Panc1 (cell line): Measurements from ENCODE around the gene C15orf62. TPM values are rescaled to one million over a fixed set of nuclear protein-coding genes. Genes with fewer than 3 reads are reported as not detected.
A peak's percentile ranks its signal among the peaks of the same experiment; 100 is the strongest.

ENCODE experiments used
- ATAC-seq: fragments of 200-7000 bp; cut with Tn5 transposase; 2 replicates; pipeline ENCODE4 v1.9.1; 2020; ENCODE audit warnings: mild to moderate bottlenecking, moderate library complexity
- BruUV-seq: library from RNA; stranded (reverse); fragments of 400-500 nt; replicated peaks from 2 replicates; lab custom pipeline; 2021; lab: Mats Ljungman, UMichigan
- CTCF ChIA-PET: fragments of 300-600 bp; sonication (Branson Sonifier 250); formaldehyde crosslinking; loops from one replicate; lab custom pipeline; 2022; ENCODE audit warnings: antibody characterized with exemption; lab: Charles Lee
- POLR2A ChIA-PET: fragments of 300-600 bp; sonication (Branson Sonifier 250); formaldehyde crosslinking; loops from one replicate; lab custom pipeline; 2022; ENCODE audit warnings: antibody characterized with exemption; lab: Charles Lee
- DNase-seq: peaks from one replicate; pipeline ENCODE4 v3.0.0-alpha.2; 2010; ENCODE audit warnings: low read depth, low spot score
- H3K27ac ChIP-seq: 2 replicates; pipeline ENCODE4 v1.5.1; 2011; ENCODE audit warnings: mild to moderate bottlenecking, low read length, inconsistent platforms
- H3K27me3 ChIP-seq: fragments of 200-500 bp; sonication (Bioruptor generic); 2 replicates; pipeline ENCODE4 v1.6.0; 2014; ENCODE audit warnings: low read length, inconsistent platforms; ENCODE audit not compliant: control insufficient read depth, insufficient read depth
- H3K36me3 ChIP-seq: fragments of 200-500 bp; sonication (Bioruptor generic); 2 replicates; pipeline ENCODE4 v1.5.1; 2014; ENCODE audit warnings: inconsistent platforms, mild to moderate bottlenecking, low read length, moderate library complexity; ENCODE audit not compliant: control insufficient read depth, insufficient read depth
- H3K4me1 ChIP-seq: 2 replicates; pipeline ENCODE4 v1.5.1; 2011; ENCODE audit warnings: inconsistent platforms, mild to moderate bottlenecking, low read length, moderate library complexity; ENCODE audit not compliant: control insufficient read depth, insufficient read depth
- H3K4me3 ChIP-seq, 2 experiments: 2 replicates each; pipeline ENCODE4 v1.5.1; 2011 to 2012; ENCODE audit warnings: low read depth in 2 of 2, low read length in 2 of 2, mild to moderate bottlenecking in 2 of 2, inconsistent platforms in 1 of 2, moderate library complexity in 1 of 2
- H3K9me3 ChIP-seq: fragments of 200-500 bp; sonication (Bioruptor generic); 2 replicates; pipeline ENCODE4 v1.5.1; 2014; ENCODE audit warnings: low read depth, mild to moderate bottlenecking, inconsistent platforms, low read length, moderate library complexity; ENCODE audit not compliant: control insufficient read depth, insufficient read depth
- CTCF ChIP-seq: fragments of 450-650 bp; IDR thresholded peaks from 2 replicates; pipeline ENCODE4 v1.5.1; 2017; ENCODE audit warnings: mild to moderate bottlenecking
- POLR2AphosphoS5 ChIP-seq: IDR thresholded peaks from 2 replicates; pipeline ENCODE4 v1.6.1; 2012; ENCODE audit warnings: mild to moderate bottlenecking, low read depth, low read length, moderate library complexity
- REST ChIP-seq, 2 experiments: IDR thresholded peaks; 2 replicates each; pipeline ENCODE4 v1.6.1; 2011 to 2012; ENCODE audit warnings: low read depth in 2 of 2, control low read depth in 1 of 2, low read length in 1 of 2, mild to moderate bottlenecking in 1 of 2, moderate library complexity in 1 of 2; ENCODE audit not compliant: insufficient read depth in 1 of 2
- SIN3A ChIP-seq: IDR thresholded peaks from 2 replicates; pipeline ENCODE4 v1.6.1; 2012; ENCODE audit warnings: low read depth, mild to moderate bottlenecking, low read length, moderate library complexity, borderline replicate concordance; ENCODE audit not compliant: insufficient read depth
- TCF7L2 ChIP-seq: IDR thresholded peaks from 2 replicates; pipeline ENCODE4 v1.6.1; 2011; ENCODE audit warnings: mild to moderate bottlenecking, low read depth, low read length, inconsistent platforms
- in situ Hi-C: cut with HindIII; loops from 2 replicates; pipeline ENCODE4 v1.10.0; 2016; ENCODE audit warnings: low sequenced_read_pairs, low pct_unique_long_range_greater_than_20kb
- intact Hi-C: fragments of 100-400 bp; cut with micrococcal nuclease; formaldehyde crosslinking; loops from one replicate; pipeline ENCODE4 v1.10.0; 2022; ENCODE audit not compliant: unreplicated experiment
- total RNA-seq: library from RNA; stranded (reverse); gene quantifications from one replicate; pipeline ENCODE4 v1.2.1, GENCODE V29; 2021; ENCODE audit not compliant: unreplicated experiment

C15orf62 gene
- total RNA-seq, 1 experiment from 2014 or later = 0.33 TPM

- intact Hi-C loops (no loop called here), in situ Hi-C loops (no loop called here)
- H3K4me3 ChIP-seq = peak within 1 kb of the TSS; percentile 86 to 90
- no peaks in the 10 kb centered on the region for H3K36me3 ChIP-seq
- POLR2A ChIA-PET = interaction anchor here (0.6 kb wide), 1 partner anchor 113 kb away, joined by 3 read pairs; no protein-coding TSS in a partner anchor
- peak; percentile 90 for DNase-seq
- no peaks in the 10 kb centered on the region for H3K9me3 ChIP-seq
- H3K4me1 ChIP-seq = peaks cover 10% of the 10 kb centered on the region
- BruUV-seq = TSS peak; percentile 90
- H3K27me3 ChIP-seq = no peaks in the 10 kb centered on the region
- peak; percentile 99 for ATAC-seq
- CTCF ChIA-PET = interaction anchor here (0.6 to 2.0 kb wide), 4 partner anchors 25 to 85 kb away, joined by 3 to 4 read pairs (median 4); no protein-coding TSS in a partner anchor
- TF ChIP-seq CTCF (no peak), TCF7L2 (peak; percentile 49; the same call in 1 of the 2 replicates), SIN3A (no peak; the same call in 1 of the 2 replicates), POLR2AphosphoS5 (peak; percentile 62), REST (IDR thresholded peaks at IDR 0.05; ENCODE audit: insufficient read depth in 1 of 2, low read depth in 2 of 2, low read length in 1 of 2) (0 out of 4 replicates have a peak, but pooled peaks of 1 of the 2 experiments have one; percentile 5)
- peak within 1 kb of the TSS; percentile 94 for H3K27ac ChIP-seq
Observed at GRCh38 chr15:40807028-40807887, 37.5 kb downstream of the C15orf62 start, which contains the start of the genes DNAJC17 and ZFYVE19. TSS of gene DNAJC17 (minus strand) at chr15:40807473. CDS start at chr15:40807446, 27 bp downstream. TSS of gene ZFYVE19 (plus strand) at chr15:40807089. CDS start at chr15:40807590, 501 bp downstream.

GRCh38 chr15:40807888-40808461 is 38.2 kb downstream of the C15orf62 start:
- in situ Hi-C loops = no loop called here
- intact Hi-C loops = no loop called here
- H3K27ac ChIP-seq = peak overlapping the region; percentile 94
- TSS peak; percentile 64 for BruUV-seq
- TF ChIP-seq CTCF (no peak), SIN3A (no peak), POLR2AphosphoS5 (no peak), TCF7L2 (no peak), REST (IDR thresholded peaks at IDR 0.05; ENCODE audit: insufficient read depth in 1 of 2, low read depth in 2 of 2, low read length in 1 of 2) (no peak)
- no peaks in the 10 kb centered on the region for H3K36me3 ChIP-seq
- POLR2A ChIA-PET = interaction anchor here (0.6 kb wide), 2 partner anchors 114 to 150 kb away, joined by 3 to 4 read pairs; no protein-coding TSS in a partner anchor
- peaks cover 10% of the 10 kb centered on the region for H3K4me1 ChIP-seq
- H3K9me3 ChIP-seq = no peaks in the 10 kb centered on the region
- CTCF ChIA-PET = no interaction called here
- ATAC-seq (no peak), DNase-seq (no peak)
- H3K27me3 ChIP-seq = no peaks in the 10 kb centered on the region
- peak overlapping the region; percentile 86 to 90 for H3K4me3 ChIP-seq
